Measurements from ENCODE around the gene SLC35G6. TPM values are rescaled to one million over a fixed set of nuclear protein-coding genes. Genes with fewer than 3 reads are reported as not detected.
"Not testable (repeated sequence)": the region's sequence is repeated elsewhere in the genome, so short reads cannot be mapped to it uniquely, and the experiment has no call there.

Gene SLC35G6
- total RNA-seq, 1 experiment from 2014 or later, result not detected

GRCh38 chr17:7470457-7470973, 10.7 kb upstream of the SLC35G6 start:
- H3K9ac ChIP-seq (ENCODE audit: low read length); intact Hi-C loops (cut with micrococcal nuclease); H3K4me1 ChIP-seq (ENCODE audit: insufficient read depth, low read length); CTCF ChIA-PET; H3K27me3 ChIP-seq (ENCODE audit: low read length); H3F3A ChIP-seq (ENCODE audit: low read length, unreplicated experiment); H3K27ac ChIP-seq (ENCODE audit: low read length); ATAC-seq; POLR2A ChIA-PET (ENCODE audit: unreplicated experiment); H3K9me2 ChIP-seq (replicated peaks; ENCODE audit: low read length); BruUV-seq (replicated peaks); DNase-seq; H3K9me3 ChIP-seq (ENCODE audit: low read length); H3K4me3 ChIP-seq (ENCODE audit: low read length); H4K20me1 ChIP-seq (ENCODE audit: low read length); H2AFZ ChIP-seq (ENCODE audit: low read length); H3K36me3 ChIP-seq (ENCODE audit: low read depth, low read length); H3K4me2 ChIP-seq (ENCODE audit: low read length): not testable (repeated sequence)
- peaks cover 43% of the 10 kb centered on the region for H3K79me2 ChIP-seq (ENCODE audit: low read length)

- Histone ChIP-seq H3K9me3 (ENCODE audit: low read length) (no peaks in the 10 kb centered on the region), H3K4me2 (ENCODE audit: low read length) (no peak overlapping the region), H3K9me2 (replicated peaks; ENCODE audit: low read length) (no peaks in the 10 kb centered on the region), H4K20me1 (ENCODE audit: low read length) (no peaks in the 10 kb centered on the region), H3K27ac (ENCODE audit: low read length) (no peak overlapping the region), H3K79me2 (ENCODE audit: low read length) (peaks cover 55% of the 10 kb centered on the region), H3K27me3 (ENCODE audit: low read length) (no peaks in the 10 kb centered on the region), H3K9ac (ENCODE audit: low read length) (no peak overlapping the region), H3K4me3 (ENCODE audit: low read length) (no peak overlapping the region), H3F3A (ENCODE audit: low read length, unreplicated experiment) (no peaks in the 10 kb centered on the region), H3K4me1 (ENCODE audit: insufficient read depth, low read length) (peaks cover 8% of the 10 kb centered on the region), H2AFZ (ENCODE audit: low read length) (no peak overlapping the region), H3K36me3 (ENCODE audit: low read depth, low read length) (no peaks in the 10 kb centered on the region)
- TF ChIP-seq EZH2phosphoT487 (IDR thresholded peaks at IDR 0.05; ENCODE audit: borderline replicate concordance, low read length), result no peak
- no peak for TF ChIP-seq EZH2 (IDR thresholded peaks at IDR 0.05; ENCODE audit: low read length, unreplicated experiment)
- TF ChIP-seq CTCF (conservative IDR thresholded peaks at IDR 0.05; ENCODE audit: low read depth, low read length), result no peak
- DNase-seq (no peak), ATAC-seq (no peak)
- intact Hi-C loops (cut with micrococcal nuclease), result no loop called here
- CTCF ChIA-PET, result no interaction called here
- no TSS peak for BruUV-seq (replicated peaks)
- POLR2A ChIA-PET (ENCODE audit: unreplicated experiment), result no interaction called here
Observed at GRCh38 chr17:7471729-7472128, 9.5 kb upstream of the SLC35G6 start.

- H2AFZ ChIP-seq (ENCODE audit: low read length); DNase-seq; POLR2A ChIA-PET (ENCODE audit: unreplicated experiment); H3K36me3 ChIP-seq (ENCODE audit: low read depth, low read length); H3K27ac ChIP-seq (ENCODE audit: low read length); BruUV-seq (replicated peaks); H3K4me3 ChIP-seq (ENCODE audit: low read length); CTCF ChIA-PET; H3K27me3 ChIP-seq (ENCODE audit: low read length); H3F3A ChIP-seq (ENCODE audit: low read length, unreplicated experiment); H3K9me3 ChIP-seq (ENCODE audit: low read length); H3K9me2 ChIP-seq (replicated peaks; ENCODE audit: low read length); ATAC-seq; H3K9ac ChIP-seq (ENCODE audit: low read length); H3K4me2 ChIP-seq (ENCODE audit: low read length); H4K20me1 ChIP-seq (ENCODE audit: low read length); intact Hi-C loops (cut with micrococcal nuclease): not testable (repeated sequence)
- H3K79me2 ChIP-seq (ENCODE audit: low read length), result peaks cover 78% of the 10 kb centered on the region
- peaks cover 27% of the 10 kb centered on the region for H3K4me1 ChIP-seq (ENCODE audit: insufficient read depth, low read length)
Observed at GRCh38 chr17:7474767-7475166, 6.5 kb upstream of the SLC35G6 start.
